Right ventricle myocardium inferior (tissue), 1 donor: ENCODE measurements around the gene LDLRAP1. TPM values are rescaled to one million over a fixed set of nuclear protein-coding genes. Genes with fewer than 3 reads are reported as not detected.

Experiments
- ATAC-seq: fragments of 200-7000 bp; cut with Tn5 transposase; one replicate; pipeline ENCODE4 v1.9.1; 2020; ENCODE audit warnings: mild to moderate bottlenecking, moderate library complexity
- DNase-seq: peaks from one replicate; pipeline ENCODE4 v3.0.0; 2021; ENCODE audit errors: missing footprints
- intact Hi-C: fragments of 100-400 bp; cut with DNase I; formaldehyde crosslinking; loops from one replicate; pipeline ENCODE4 v1.11.0; 2022
- total RNA-seq: library from RNA; stranded (reverse); fragmentation: NEBNext Ultra II Directional; extraction: Animal tissue kit (Norgen Biotek cat#: 25700); gene quantifications from one replicate; pipeline ENCODE4 v1.2.1, GENCODE V29; 2021
- donor health status: DM: no; HTN: yes; CAD: no; lungs with severe emphysema.

LDLRAP1 gene
- total RNA-seq, 1 donor from 2014 or later = 12.3 TPM

DNA sequence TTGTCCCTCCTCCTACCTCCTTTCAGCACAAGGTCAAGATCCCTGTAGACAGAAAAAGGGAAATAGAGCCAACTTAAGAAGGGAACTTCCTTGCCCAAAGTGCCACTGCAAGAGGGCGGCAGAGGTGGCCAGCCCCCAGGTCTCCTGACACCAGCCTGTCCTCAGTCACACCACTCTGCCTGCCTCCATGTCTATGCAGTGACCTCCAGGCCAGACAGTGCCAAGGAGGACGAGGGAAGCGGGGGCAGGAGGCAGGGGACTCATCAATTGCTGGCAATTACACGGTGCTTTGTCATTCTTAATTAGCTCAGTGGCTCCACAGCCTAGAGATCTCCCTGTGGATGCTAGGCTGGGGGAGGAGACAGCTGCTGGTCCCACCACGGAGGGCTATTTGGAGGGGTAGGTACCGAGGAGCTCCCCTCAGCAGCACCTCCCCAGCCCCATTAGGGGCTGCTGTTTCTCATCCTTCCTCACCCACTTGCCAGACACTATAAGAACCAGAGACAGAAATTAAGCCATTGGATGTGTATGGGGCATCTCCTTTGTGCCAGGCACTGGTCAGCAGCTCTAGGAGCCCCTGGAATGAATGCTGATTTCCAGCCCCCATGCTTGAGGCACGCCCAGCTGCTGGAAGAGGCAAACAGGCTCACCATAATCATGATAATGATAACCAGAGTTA is 6.1 kb upstream of the LDLRAP1 start:
- intact Hi-C loops = no loop called here
- ATAC-seq = no peak

DNA sequence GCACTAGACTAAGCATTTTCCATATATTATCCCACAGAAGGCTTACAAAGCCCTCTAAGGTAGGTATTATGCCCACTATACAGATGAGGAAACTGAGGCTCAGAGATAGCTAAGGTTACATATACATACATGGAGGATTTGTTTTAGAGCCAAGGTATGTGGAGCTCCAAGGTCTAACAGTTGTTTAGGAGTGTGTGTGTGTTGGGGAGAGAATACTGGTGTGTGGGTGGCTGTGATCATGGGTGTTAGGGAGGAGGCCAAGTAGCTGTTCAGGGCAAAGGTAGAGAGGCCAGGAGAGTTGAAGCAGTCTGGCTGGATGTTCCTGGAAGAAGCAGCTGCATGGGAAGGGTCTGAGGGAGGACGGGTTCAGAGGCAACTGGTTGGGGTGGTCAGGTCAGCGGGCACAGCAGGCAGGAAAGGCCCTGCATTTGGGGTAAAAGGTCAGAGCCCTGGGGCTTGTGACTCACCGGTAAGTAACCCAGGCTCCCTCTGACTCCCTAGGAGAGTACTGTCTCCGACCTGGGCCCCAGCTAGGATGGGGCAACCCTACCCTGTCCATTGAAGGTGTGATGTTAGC is 5.1 kb upstream of the LDLRAP1 start:
- intact Hi-C loops = no loop called here
- ATAC-seq = no peak
- DNase-seq = no peak

More for the DNA sequence above, 6.1 kb upstream of the LDLRAP1 start:
- DNase-seq = no peak

DNA sequence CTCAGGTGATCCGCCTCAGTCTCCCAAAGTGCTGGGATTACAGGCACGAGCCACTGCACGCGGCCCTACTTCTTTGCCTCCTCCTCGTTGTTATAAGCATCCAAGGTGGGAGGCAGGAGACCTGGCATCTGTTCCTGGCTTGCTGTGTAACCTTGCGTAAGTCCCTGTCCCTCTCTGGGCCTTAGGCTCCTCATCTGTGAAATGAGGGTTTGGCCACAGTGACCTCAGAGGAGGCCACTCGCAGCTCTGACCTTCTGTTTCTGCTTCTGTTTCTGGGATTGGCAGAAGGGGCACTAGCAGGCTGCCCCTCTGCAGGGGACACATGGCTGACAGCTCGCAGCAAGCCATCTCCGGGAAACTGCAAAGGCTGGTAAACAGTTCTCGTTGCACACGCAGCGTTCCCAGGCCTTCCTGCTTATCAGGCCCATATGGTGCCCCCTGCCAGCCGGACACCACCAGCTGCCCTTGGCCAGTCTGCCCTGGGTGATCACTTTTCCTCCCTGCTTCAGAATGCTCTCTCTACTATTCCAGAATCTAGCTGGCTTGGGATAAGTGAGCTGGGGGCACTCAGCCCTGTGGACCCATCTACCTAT is 2.6 kb upstream of the LDLRAP1 start:
- intact Hi-C loops = loop anchor here (5.0 kb wide), 1 partner anchor 256 kb away; no protein-coding TSS in a partner anchor

DNA sequence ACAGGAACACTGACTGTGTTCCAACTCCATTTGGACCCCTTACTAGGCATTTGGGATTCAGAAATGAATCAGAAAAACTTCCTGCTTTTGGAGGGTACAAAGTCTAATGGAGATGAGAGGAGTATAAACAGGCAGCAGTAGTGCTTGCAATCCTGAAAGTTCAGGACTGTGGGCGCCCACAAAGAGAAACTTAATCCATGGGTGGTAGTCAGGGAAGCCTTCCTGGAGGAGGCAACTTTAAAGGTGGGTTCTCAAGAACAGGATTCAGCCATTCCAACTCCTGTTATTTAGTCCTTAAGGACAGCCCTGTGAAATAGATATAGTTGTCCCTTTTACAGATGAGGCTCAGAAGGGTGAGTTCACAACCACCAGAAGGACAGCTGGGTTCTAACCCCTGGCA is 2.0 kb upstream of the LDLRAP1 start:
- no peak for DNase-seq
- intact Hi-C loops = loop anchor here (5.0 kb wide), 1 partner anchor 256 kb away; no protein-coding TSS in a partner anchor
- no peak for ATAC-seq

More for the DNA sequence above, 2.6 kb upstream of the LDLRAP1 start:
- DNase-seq = no peak
- no peak for ATAC-seq

DNA sequence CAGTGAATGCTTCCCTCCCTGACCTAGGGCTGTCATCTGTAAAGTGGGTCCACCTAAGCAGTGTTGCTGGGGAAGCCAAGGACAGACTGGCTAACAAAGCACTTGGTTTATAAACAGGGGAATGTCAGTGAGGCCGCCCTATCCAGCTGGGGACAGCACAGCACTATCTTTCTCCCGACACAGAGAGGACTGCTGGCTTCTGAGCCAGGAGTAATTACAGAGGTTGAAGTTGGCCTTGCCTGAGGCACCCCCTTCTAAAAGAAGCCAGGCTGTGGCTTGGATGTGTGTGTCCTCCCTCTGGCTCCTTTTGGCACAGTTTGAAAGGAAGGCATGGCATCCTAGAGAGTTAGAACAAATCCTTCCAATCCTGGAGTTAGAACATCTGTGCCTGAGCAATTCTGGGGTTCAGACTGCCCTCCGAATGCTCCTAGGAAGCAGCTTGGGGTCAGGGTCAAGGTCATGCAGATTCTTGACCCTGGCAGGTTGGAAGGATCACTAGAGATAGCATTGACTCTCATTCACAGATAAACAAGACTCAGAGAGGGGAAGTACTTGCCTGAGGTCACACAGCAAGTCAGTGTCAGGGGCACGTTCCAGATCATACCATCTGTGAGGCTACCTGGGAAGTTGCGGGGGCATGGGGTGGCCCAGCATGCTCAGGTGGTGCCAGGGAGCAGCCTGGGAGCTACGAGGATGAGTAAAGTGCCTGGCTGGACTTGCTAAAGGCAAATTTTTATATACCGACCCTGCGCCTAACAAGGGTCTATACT is 1.3 kb upstream of the LDLRAP1 start:
- no peak for DNase-seq
- no peak for ATAC-seq
- intact Hi-C loops = loop anchor here (5.0 kb wide), 1 partner anchor 255 kb away; no protein-coding TSS in a partner anchor

DNA sequence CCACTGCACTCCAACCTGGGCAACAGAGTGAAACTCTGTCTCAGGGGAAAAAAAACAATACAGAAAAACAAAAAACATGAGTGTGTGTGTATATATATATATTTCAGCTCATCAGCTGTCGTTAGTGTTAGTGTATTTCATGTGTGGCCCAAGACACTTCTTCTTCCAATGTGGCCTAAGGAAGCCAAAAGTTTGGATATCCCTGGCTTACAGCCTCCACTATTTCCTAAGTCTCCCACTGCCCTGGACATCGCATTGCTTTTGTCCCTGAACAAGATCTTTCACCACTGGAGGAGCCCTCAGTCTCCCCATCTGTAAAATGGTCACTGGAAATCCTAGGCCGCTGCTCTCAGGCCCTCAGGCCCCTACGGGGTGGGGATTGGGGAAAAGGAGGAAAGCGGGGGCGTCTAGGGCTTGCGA is 391 bp upstream of the LDLRAP1 start:
- DNase-seq = no peak
- no peak for ATAC-seq
- intact Hi-C loops = loop anchor here (5.0 kb wide), 1 partner anchor 254 kb away; no protein-coding TSS in a partner anchor

DNA sequence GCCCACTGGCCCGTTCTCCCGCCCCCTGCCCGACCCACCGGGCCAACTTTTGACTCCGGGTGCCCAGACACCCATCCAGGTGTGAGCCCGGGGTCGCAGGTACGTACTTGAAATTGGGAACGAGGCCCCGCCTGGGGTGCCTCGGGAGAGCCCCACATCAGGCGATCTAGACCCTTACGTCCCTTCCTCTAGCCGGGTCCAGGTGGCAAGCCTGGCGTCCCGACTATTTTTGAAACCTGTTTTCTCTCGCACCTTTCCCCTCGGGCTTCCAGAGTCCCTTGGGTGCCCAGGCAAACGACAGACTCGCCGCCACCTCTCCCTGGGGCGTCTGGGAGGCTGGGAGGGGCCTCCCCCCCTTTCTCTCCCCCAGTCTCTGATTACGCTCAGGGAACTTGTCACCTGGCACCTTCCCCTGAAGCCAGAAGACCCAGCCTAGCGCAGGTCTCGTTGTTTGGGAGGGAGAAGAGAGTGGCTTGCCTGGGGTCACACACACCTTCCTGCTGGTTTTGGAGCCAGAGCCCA is 898 bp downstream of the LDLRAP1 start:
- intact Hi-C loops = loop anchor here (5.0 kb wide), 1 partner anchor 253 kb away; no protein-coding TSS in a partner anchor
- ATAC-seq = no peak
- DNase-seq = no peak

DNA sequence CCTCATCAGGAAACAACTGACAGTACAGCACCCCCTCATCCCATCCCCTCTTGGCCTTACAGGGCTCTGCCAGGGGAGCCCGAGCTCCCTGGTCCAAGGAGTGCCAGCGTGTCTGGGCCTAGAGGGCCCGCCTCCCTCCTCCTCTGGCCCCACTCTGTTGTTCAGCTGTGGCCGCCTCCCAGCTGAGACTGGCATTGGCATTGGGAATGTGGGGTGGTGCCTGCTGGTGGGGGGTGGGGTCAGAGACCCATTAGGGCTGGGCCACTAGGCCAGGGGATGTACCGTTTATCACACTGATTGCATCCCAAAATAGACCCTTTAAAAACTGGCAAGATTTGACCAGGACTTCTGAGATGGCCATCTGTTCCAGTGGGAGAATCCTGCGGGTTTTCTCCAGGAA is 1.4 kb downstream of the LDLRAP1 start:
- ATAC-seq (peak; percentile 5), DNase-seq (no peak)
- intact Hi-C loops = loop anchor here (5.0 kb wide), 2 partner anchors 72 to 252 kb away; partner anchors contain the start of gene MAN1C1

DNA sequence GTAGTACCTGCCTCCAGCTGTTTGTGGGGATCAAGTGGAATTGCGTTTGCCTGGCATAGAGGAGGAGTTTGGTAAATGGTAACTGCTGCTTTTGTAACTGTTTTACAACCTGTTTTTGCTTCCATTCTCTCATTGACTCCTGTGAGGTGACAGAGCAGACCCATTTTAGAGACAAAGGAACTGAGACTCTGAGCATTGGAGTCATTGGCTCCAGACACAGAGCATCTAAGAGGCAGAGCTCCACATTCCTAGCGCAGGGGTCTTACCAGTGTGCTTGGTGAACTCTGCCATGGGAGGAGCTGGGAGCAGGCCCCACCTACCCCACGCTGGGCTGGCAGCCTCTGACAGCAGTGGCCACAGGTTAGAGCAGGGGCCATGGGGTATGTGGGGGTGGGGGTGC is 2.4 kb downstream of the LDLRAP1 start:
- no peak for DNase-seq
- no peak for ATAC-seq
- intact Hi-C loops = loop anchor here (5.0 kb wide), 1 partner anchor 72 kb away; the partner anchor contains the start of gene MAN1C1

DNA sequence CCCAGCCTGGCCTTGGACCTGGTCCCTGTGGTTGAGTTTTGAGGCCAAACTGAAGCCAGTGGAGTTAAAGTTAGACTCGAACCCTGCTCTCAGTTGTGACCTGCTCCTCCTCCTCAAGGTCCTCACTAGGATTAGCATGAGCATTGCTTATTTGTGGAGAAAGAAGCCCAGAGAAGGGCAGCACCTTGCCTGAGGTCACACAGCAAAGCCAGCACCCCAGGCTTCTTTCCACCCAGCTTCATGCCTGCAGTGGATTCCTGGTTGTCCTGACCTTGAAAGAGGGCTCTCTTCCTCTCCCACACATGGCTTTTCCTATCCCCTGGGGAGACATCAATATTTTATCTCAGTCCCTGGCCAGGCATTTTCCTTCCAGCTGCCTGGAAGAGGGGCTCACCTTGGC is 2.8 kb downstream of the LDLRAP1 start:
- intact Hi-C loops = loop anchor here (5.0 kb wide), 1 partner anchor 71 kb away; the partner anchor contains the start of gene MAN1C1
- ATAC-seq (no peak), DNase-seq (no peak)

DNA sequence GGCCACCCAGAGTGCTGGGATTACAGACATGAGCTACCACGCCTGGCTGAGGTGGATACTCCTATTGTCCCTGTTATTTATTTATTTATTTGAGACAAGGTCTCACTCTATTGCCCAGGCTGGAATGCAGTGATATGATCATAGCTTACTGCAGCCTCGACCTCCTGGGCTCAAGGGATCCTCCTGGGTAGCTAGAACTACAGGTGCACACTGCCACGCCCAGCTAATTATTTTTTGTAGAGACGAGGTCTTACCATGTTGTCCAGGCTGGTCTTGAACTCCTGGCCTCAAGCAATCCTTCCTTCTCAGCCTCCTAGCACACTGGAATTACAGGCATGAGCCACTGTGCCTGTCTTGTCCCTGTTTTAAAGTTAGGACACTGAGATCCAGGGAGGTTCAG is 5.2 kb downstream of the LDLRAP1 start:
- DNase-seq = no peak
- intact Hi-C loops = loop anchor here (5.0 kb wide), 1 partner anchor 69 kb away; the partner anchor contains the start of gene MAN1C1
- ATAC-seq = no peak

DNA sequence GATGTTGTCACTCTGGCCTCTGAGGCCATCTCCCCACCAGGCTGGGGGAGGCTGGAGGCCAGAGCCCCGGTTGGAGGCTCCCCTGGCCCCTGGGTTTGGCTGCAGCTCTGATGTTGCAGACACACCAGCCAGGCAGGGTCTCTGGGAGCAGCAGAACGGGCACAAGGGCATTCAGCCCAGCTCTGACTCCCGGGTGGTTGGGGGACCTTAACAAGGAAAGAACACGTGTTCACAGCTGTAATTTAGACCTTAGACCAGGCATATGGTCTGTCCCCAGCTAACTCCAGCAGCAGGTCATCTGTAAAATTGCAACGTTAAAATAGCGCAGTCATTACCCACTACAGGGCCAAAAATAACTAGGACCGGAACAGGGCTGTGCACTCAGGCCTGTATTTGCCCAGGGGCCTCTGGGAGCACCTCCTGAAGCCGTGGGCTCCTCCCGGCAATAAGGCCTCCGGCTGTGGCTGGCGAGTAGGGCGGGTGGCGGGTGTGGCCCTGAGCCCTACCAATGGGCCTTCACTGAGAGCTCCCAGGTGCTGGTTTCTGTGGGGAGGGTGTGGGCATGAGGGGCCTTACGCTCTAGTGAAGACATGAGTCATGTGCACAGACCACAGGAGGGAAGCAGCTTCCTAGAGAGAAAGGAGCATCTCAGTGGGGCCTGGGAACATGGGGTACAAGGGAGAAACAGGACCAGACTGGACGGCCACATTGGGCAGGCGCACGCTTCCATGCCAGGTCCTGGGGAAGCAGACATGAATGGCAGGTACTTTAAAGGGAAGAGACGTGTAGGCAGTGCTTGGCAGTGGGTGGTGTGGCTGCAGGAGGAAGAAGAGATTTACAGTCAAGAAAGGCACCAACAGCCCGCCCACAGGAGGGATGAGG is 6.1 kb downstream of the LDLRAP1 start:
- intact Hi-C loops = loop anchor here (5.0 kb wide), 1 partner anchor 68 kb away; the partner anchor contains the start of gene MAN1C1
- no peak for DNase-seq
- ATAC-seq = peak; percentile 43

DNA sequence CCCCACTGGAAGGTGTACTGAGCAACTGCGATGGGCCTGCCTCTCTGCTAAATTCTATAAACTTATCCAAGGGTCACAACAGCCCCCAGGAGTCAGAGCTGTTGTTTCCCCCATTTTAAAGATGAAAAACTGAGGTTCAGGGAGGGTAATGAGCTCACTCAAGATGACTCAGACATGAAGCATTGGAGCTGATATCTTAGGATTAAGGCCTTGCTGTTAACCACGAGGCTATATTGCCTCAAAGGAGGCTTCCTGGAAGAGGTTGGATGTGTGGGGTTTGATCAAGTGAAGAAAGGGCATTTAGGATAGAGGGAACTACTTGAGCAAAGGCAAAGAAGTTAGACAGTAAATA is 6.7 kb downstream of the LDLRAP1 start:
- no peak for ATAC-seq

DNA sequence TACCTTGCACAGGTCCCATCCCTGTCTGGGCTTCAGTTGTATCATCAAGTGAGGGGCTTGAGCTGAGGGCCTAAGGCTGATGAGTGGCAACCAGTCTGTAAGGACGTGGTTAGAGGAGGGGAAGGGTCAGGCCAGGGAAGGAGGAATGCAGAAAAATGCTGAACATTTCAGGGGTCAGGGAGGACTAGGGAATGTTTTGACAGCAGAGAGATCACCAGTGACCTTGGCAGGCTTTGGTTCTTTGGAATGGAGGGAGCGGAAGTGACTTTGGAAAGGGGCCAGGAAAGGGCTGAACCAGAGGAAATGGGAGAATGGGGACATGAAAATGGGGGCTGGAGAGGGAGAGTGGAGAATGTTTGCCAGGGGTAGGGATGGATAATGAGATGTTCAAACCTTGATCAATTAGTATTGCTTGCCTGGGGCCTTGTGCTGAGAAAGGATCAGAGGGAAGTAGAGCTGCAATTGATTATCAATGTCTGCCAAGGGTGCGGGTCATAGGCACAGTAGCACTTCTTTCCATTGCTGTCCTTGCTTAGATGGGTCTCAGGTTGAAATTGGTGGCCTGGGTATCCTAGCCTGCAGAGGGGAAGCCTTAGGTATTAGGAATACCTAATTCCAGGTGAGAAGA is 7.4 kb downstream of the LDLRAP1 start:
- no peak for DNase-seq
- intact Hi-C loops = no loop called here
- ATAC-seq = peak; percentile 23

More for the DNA sequence above, 6.7 kb downstream of the LDLRAP1 start:
- no peak for DNase-seq
- intact Hi-C loops = no loop called here

DNA sequence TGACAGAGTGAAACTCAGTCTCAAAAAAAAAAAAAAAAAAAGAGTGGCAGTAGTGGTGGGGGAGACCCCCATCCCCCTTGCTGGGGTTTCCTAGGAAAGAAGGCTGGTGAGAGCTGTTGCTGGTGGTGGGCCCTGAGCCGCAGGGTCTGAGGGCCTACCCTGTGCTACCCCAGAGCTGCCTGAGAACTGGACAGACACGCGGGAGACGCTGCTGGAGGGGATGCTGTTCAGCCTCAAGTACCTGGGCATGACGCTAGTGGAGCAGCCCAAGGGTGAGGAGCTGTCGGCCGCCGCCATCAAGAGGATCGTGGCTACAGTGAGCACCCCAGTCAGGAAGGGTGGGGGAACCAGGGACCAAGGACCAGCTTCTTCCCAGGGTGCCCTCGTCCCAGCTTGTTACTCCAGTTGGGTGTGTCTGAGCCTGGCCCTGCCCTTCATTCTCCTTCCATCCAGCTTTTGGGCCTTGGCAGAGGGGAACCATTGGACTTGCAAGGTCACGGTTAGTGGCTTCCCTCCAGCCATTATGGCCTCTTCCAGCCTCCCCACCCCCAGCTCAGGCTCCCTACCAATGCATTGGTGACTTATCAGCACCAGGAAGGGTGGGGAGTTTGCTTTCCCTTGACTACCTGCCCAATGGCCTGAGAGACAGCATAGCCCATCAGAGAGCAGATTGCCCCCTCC is 10.5 kb downstream of the LDLRAP1 start:
- ATAC-seq = no peak
- DNase-seq = no peak
- intact Hi-C loops = no loop called here

DNA sequence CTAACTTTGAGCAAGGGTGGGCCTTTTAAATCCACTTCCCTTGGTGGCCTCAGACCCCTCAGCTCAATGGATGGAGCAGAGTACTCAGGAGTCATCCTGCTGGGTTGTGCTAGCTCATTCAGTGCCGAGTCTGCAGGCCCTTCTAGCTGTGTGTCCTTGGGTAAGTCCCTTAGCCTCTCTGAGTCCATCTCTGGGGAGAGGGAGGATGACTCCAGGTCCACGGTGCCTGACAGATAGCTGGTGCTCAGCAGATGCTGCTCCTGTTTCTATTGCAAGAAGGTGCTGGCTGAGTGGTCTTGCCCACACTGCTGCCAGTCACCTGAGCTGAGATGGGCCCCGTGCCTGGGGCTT is 11.0 kb downstream of the LDLRAP1 start:
- DNase-seq = no peak
- no peak for ATAC-seq
- intact Hi-C loops = no loop called here
